GM18858 (cell line): Measurements from ENCODE around the gene DYNLRB2.

Experiments
- ATAC-seq: cut with Tn5 transposase; IDR thresholded peaks from one replicate; pipeline ENCODE4 v1.9.1; 2021; ENCODE audit not compliant: unreplicated experiment

The DYNLRB2 gene

DNA sequence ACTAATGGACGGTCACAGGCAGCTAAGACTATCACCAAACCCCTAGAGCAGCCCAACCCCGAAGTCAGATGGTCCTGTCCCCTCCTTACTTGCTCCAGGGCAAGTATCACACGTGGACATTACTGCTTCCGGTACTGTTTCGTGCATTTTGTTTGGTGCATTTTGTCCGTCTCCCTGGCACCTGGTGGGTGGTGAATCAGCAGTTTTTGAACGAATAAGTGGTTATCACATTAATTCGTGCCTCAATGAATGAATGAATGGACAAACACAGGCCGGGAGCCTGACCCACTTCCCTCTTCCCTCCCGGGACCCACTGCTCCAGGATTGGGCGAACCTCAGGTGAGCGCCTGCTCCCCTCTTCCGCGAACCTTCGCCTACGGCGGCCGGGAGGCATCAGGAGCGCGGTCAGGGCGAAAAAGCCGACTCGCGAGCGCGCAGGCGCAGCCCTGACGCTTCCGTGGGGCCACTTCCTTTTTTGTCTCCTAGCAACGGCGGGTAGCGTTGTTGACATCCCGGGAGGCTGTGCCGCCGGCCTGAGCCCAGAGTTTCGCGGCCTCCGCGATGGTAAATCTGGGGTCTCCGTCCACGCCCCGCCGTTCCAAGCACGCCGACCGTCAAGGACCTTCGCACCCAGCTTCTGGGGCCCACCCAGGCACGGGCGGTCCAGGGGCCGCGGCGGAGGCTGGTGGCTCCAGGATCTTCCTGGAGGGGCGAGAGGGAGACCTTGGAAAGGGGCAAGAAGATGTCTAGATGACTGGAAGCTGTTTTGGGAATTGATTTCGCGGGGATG lies at the start of gene DYNLRB2:
Gene DYNLRB2, plus strand, starts transcription at position 478 of the 790 bp plus-strand sequence. Its CDS starts 84 bp downstream, at position 562.
- peak; percentile 89 for ATAC-seq

DNA sequence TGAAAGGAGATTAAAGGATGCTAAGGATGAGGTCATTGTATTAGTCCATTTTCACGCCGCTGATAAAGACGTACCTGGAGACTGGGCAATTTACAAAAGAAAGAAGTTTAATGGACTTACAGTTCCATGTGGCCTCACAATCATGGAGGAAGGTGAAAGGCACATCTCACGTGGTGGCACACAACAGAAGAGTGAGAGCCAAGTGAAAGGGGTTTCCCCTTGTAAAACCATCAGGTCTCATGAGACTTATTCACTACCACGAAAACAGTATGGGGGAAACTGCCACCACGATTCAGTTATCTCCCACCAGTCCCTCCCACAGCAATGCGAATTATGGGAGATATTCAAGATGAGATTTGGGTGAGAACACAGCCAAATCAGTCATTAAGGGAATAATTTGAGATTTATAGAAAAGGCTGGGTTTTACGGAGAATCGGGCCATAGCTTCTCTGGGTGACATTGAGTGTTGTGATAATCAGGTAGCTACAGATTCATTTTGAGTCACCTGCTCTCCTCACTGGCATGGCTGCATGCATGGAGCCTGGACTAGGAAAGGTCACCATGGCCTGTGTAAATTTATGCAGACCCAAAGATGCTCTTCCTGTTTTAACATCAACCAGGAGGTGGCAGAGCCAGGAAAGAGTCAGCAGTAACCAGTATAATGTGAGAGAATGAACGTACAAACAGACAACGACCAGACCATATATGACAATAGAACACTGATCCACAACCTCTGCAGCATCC lies 40.5 kb upstream of the DYNLRB2 start:
- ATAC-seq = no peak

DNA sequence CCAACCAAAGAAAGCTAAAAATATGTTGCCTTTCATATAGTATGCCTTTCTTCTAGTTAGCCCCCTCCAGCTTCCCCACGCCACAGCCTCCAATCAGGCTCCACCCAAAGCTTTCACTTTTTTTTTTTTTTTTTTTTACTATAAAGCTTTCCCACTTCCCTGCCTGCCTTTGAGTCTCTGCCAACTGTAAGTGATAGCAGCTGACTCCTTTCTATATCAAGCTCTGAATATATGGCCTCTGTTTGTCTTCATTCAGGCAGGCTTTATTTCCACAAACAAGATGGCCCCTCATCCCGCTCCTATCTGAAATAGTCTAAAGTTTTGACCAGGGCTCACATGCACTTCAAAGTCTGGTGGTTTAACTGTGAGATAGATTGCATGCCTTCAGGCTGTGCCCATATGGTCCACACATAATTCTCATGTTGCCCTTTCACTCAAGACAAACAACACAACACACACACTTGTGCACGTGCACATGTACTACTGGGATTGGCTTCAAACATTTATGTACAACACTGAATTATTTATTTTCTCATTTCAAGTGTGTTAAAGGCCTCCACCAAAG lies 39.8 kb upstream of the DYNLRB2 start:
- no peak for ATAC-seq

GRCh38 chr16:80503107-80503506 lies 37.7 kb upstream of the DYNLRB2 start:
- ATAC-seq = no peak

GRCh38 chr16:80507538-80507937 lies 33.3 kb upstream of the DYNLRB2 start:
- ATAC-seq = no peak

DNA sequence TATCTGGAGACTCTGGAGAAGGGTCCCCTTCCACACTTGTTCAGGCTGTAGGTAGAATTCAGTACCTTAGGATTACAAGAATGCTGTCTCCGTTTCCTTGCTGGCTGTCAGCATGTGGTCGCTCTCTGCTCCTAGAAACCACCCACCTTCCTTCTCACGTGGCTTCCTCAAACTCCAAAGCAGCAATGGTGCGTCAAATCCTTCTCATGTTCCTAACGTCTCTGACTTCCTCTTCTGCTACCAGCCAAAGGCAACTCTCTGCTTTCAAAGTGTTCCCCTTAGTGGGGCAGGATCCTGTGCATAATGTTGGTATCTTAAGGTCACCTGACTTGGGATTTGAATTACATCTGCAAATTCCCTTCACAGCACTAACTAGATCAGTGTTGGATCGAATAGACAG lies 30.9 kb upstream of the DYNLRB2 start:
- ATAC-seq = no peak

GRCh38 chr16:80511824-80512592 lies 28.8 kb upstream of the DYNLRB2 start:
- no peak for ATAC-seq

GRCh38 chr16:80512593-80512853 lies 28.3 kb upstream of the DYNLRB2 start:
- no peak for ATAC-seq

DNA sequence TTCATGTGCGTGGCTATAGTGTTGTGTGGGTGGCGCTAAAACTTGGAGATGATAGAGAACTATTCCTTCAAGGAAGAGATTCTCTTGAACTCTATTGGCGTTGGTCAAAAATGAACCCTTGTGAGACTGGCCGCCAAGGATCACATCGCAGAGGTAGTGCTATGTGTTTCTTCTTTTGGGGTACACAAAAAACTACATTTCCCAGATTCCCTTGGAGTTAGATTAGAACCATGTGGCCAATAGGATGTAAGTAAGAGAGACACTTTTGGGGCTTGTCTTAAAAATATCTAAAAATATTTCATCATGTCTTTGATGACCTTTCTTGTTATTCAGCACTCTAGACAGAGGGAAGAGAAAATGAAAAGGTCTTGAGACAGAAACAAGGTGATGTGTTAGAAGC lies 25.4 kb upstream of the DYNLRB2 start:
- ATAC-seq = no peak

- no peak for ATAC-seq
These were observed 22.9 kb upstream of the DYNLRB2 start for GRCh38 chr16:80517846-80518245.

DNA sequence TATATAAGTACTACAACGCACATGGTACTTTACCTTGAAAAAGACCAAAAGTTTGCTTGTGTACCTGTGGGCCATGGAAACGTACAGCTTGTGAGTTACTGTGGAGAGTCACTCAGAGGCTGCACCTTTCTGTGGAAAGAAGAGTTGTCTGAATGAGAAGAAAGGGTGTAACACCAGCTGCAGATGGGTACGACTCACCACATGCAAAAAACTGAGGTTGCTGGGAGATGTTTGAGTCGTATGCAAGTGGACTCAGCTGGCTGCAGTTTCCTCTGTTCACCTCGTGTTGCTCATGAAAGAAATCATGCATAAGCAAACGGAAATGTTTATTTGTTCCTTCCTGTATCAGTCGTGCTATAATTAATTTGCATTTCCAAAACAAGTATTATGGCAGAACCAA lies 22.4 kb upstream of the DYNLRB2 start:
- no peak for ATAC-seq

GRCh38 chr16:80519189-80519588 lies 21.6 kb upstream of the DYNLRB2 start:
- no peak for ATAC-seq

DNA sequence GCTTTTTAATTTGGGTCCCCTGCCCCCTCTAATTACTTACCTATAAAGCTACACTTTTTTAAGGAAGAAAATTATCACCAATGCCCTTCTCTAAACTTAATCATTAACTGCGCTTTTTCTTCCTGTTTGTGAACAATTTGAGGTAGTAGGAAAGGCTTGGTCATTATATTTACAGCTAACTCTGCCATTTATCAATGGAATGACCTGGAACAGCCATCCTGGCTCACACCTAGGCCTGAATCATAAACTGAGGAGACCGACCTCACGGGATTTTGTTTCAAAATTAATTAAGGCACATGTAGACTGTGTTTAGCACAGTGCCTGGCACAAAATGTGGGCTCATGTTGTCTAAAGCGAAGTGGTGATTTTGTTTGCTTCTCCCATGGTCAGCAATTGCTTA lies 15.4 kb upstream of the DYNLRB2 start:
- ATAC-seq = no peak

DNA sequence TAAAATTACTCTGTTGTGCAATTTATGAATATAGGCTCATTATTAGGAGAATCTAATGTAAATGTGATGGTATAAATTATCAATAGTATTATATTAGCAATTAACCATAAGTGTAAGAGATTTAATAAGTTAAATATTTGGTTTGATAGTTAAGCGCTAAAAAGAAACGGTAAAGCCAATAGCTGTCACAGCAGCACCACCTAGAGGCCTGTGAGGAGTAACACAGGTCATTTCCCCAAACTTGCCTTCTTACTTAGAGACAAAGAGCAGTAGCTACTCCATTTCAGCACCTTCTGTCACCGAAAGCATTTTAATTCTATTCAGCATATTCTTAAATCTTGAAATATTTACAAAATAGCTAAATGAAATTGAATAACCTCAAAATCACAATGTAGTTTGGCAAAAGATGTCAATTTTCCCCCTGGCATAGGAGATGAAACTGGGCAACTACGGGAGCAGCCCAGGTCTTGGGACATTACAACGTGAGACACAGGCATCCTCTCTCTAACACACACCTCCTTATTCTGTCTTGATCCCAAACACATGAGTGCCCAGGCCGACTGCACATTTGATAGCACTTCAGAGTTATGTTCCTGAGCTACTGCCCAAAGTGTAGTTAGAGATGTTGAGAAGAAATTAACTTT lies 14.3 kb upstream of the DYNLRB2 start:
- peak; percentile 56 for ATAC-seq

- no peak for ATAC-seq
These were observed 13.5 kb upstream of the DYNLRB2 start for GRCh38 chr16:80527297-80527696.

DNA sequence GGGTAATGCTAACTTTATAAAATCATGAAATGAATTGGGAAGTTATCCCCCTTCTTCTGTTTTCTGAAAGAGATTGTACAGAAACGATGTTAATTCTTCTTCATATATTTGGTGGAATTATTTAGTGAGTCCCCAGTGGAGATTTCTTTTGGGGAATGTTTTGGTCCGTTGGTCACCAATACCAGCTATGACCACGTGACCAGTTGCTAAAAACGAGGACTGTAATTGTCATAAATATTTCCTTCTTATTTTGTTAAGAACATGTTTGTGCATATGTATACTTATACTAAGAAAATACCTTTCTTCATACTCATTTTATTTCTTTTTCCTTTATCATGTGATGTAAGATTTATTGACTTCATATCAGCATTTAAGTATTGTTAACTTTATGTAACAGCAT lies 10.3 kb upstream of the DYNLRB2 start:
- no peak for ATAC-seq

- ATAC-seq = no peak
These were observed 4.6 kb upstream of the DYNLRB2 start for GRCh38 chr16:80536238-80536637.

DNA sequence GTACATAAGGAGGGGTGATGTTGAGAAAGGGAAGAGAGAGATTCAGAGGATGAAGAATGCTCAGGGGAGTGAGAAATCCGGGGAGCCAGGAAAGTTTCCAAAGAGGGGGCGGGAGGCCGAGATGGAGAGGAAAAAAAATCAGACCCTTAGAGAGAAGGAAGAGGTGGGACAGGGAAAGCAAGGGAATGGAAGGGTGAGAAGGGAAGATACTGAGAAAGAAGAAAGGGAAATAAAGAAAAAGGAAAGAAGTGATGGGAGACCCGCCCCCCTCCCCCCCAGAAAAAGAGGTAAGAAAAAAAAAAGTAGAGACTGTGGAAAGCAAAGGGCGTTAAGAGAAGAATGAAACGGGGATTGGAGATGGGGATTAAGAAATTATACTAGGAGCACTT lies 507 bp downstream of the DYNLRB2 start:
- ATAC-seq = no peak

DNA sequence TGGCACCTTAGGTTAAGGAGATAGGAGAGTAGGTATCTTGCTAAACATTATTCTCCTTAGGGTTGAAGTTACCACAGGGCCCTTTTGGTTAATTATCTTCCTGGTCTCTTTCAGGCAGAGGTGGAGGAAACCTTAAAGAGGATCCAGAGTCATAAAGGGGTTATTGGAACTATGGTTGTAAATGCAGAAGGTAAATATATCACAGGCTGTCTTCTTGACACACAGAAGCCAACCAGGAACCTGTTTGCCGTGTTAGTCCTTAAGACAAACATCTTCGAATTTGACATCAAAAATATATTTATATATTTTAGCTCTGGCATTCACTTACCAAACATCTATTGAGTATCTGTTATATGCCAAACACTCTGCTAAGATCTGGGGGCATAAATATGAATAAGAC lies 2.4 kb downstream of the DYNLRB2 start:
- no peak for ATAC-seq

DNA sequence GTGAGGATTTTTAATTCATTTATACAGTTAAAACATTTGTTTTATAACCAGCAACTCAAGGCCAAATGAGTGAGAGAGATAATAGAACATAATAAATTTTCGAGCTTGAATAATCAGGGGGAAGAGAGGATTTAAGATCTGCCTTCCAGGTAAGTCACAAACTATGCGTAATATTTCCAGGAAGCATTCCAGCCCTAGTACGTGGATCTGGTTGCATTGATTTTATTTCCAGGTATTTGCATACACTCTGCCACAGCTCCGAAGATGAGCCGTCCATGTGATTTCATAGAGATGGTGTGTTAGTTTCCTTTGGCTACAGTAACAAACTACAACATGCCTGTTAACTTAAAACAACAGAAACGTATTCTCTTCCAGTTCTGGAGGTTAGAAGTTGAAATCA lies 3.5 kb downstream of the DYNLRB2 start:
- ATAC-seq = no peak

DNA sequence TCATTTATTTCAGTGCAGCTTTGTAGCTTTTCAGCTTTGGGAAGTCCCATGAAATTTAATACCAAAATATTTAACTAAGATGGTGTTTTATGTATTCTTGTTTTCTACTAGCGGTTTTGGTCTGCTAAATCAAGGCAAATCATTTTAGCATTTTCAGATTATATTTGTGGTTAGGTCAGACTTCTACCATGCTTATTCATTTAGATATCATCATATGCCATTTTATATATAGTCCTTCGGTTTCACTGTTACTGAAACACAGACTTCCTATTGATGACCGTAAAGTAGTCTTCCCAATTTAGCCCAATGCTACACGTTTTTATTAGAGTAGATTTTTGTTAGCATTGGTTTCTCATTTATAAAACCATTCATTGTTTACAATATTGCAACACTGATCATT lies 5.5 kb downstream of the DYNLRB2 start:
- ATAC-seq = no peak
